Measurements from ENCODE around the gene PHACTR2. TPM values are rescaled to one million over a fixed set of nuclear protein-coding genes. Genes with fewer than 3 reads are reported as not detected.

Gene PHACTR2
- total and polyA plus RNA-seq, 2 of the 13 experiments (the other 11 are each of a cell fraction or from before 2014, with no cell fraction given): 11.3 to 28.2 TPM

GRCh38 chr6:143843677-143843999 lies 165.9 kb downstream of the PHACTR2 start:
- no TSS peak for BruUV-seq (replicated peaks)
- peak overlapping the region; percentile 98 for H3K9ac ChIP-seq (ENCODE audit: insufficient read depth, low read depth, low read length)
- POLR2A ChIA-PET: interaction anchor here (0.6 to 3.1 kb wide), 25 partner anchors 9 to 785 kb away, joined by 3 to 48 read pairs (median 5); partner anchors contain the start of genes FUCA2 and ZC2HC1B
- CTCF ChIA-PET (ENCODE audit: low intra/inter-chr PET ratio, low total read pairs): no interaction called here
- H3K36me3 ChIP-seq (replicated peaks in 1 of 2; ENCODE audit: control insufficient read depth in 1 of 2, insufficient read depth in 2 of 2, low read length in 2 of 2): peaks cover 15 to 31% of the 10 kb centered on the region in 2 experiments
- intact Hi-C loops (cut with micrococcal nuclease; ENCODE audit: unreplicated experiment): loop anchor here (1.0 to 5.0 kb wide), 5 partner anchors 98 to 268 kb away; partner anchors contain the start of gene PHACTR2
- H3K79me2 ChIP-seq (ENCODE audit: insufficient read depth, low read length): peaks cover 32% of the 10 kb centered on the region
- H3K27ac ChIP-seq (ENCODE audit: extremely low read length, insufficient read depth, low read length): peak overlapping the region; percentile 95
- no peaks in the 10 kb centered on the region for H4K20me1 ChIP-seq (ENCODE audit: insufficient read depth, low read length)
- no peak overlapping the region for H2AFZ ChIP-seq (ENCODE audit: low read length)
- FAIRE-seq (no peak), ATAC-seq (peak; percentile 33), DNase-seq (ENCODE audit: low spot score) (no peak)
- peak overlapping the region; percentile 87 for H3K4me2 ChIP-seq (ENCODE audit: low read depth, low read length)
- in situ Hi-C loops (cut with HindIII; ENCODE audit: extremely low pct_ligation_motif_present, low pct_unique_long_range_greater_than_20kb): loop anchor here (5.0 kb wide), 2 partner anchors 166 to 266 kb away; partner anchors contain the start of gene PHACTR2
- peak overlapping the region; percentile 75 to 88 (median 85) for H3K4me3 ChIP-seq (replicated peaks in 1 of 3; ENCODE audit: insufficient read depth in 1 of 3, low read depth in 2 of 3, low read length in 3 of 3)
- H3K27me3 ChIP-seq (ENCODE audit: control insufficient read depth in 1 of 2, insufficient read depth in 2 of 2, low read length in 2 of 2): no peaks in the 10 kb centered on the region; a peak in 1 of 5 replicates
- H3K9me3 ChIP-seq (ENCODE audit: low read length): no peaks in the 10 kb centered on the region
- peaks cover 33% of the 10 kb centered on the region for H3K4me1 ChIP-seq (ENCODE audit: insufficient read depth, low read length)
- WGBS (ENCODE audit: low lambda C conversion rate): 0% methylated on average over 9 of the region's 9 CpGs
- TF ChIP-seq STAT5B (CRISPR knock-in tag; IDR thresholded peaks at IDR 0.05): no peak
- no peak for TF ChIP-seq CCDC6 (CRISPR knock-in tag; IDR thresholded peaks at IDR 0.05)
- no peak for TF ChIP-seq ZNF616 (CRISPR knock-in tag; IDR thresholded peaks at IDR 0.05; ENCODE audit: low read depth)
- no peak for TF ChIP-seq ZNF770 (CRISPR knock-in tag; IDR thresholded peaks at IDR 0.05)
- TF ChIP-seq SKI (IDR thresholded peaks at IDR 0.05; ENCODE audit: partially characterized antibody): no peak
- no peak for TF ChIP-seq ATF5 (CRISPR knock-in tag; IDR thresholded peaks at IDR 0.05; ENCODE audit: low read depth)
- TF ChIP-seq ZNF484 (CRISPR knock-in tag; IDR thresholded peaks at IDR 0.05; ENCODE audit: borderline replicate concordance, low read depth): peak; percentile 21; the same call in 1 of the 2 replicates
- TF ChIP-seq ZNF761 (CRISPR knock-in tag; conservative IDR thresholded peaks at IDR 0.05): no peak
- TF ChIP-seq FOXM1 (CRISPR knock-in tag; IDR thresholded peaks at IDR 0.05): no peak
- no peak for TF ChIP-seq SMARCC2 (IDR thresholded peaks at IDR 0.05)
- TF ChIP-seq ZNF430 (CRISPR knock-in tag; IDR thresholded peaks at IDR 0.05): peak; percentile 73; the same call in 1 of the 2 replicates
- peak; percentile 6; the same call in 1 of the 2 replicates for TF ChIP-seq HOXA9 (CRISPR knock-in tag; IDR thresholded peaks at IDR 0.05; ENCODE audit: borderline replicate concordance)
- 0 out of 2 replicates have a peak, but pooled peaks have one; percentile 10 for TF ChIP-seq HNF1A (IDR thresholded peaks at IDR 0.05; ENCODE audit: low read depth)
- no peak for TF ChIP-seq HNF1A (CRISPR knock-in tag; IDR thresholded peaks at IDR 0.05; ENCODE audit: borderline replicate concordance)
- no peak for TF ChIP-seq CC2D1A (CRISPR knock-in tag; IDR thresholded peaks at IDR 0.05)
- no peak for TF ChIP-seq ATF6 (CRISPR knock-in tag; conservative IDR thresholded peaks at IDR 0.05)
- no peak for TF ChIP-seq ZNF780A (CRISPR knock-in tag; IDR thresholded peaks at IDR 0.05)

Data from HepG2 (cell line).